Measurements from ENCODE around the gene C14orf180. TPM values are rescaled to one million over a fixed set of nuclear protein-coding genes. Genes with fewer than 3 reads are reported as not detected.

C14orf180 gene
- total RNA-seq, 2 donors from 2014 or later: not detected

DNA sequence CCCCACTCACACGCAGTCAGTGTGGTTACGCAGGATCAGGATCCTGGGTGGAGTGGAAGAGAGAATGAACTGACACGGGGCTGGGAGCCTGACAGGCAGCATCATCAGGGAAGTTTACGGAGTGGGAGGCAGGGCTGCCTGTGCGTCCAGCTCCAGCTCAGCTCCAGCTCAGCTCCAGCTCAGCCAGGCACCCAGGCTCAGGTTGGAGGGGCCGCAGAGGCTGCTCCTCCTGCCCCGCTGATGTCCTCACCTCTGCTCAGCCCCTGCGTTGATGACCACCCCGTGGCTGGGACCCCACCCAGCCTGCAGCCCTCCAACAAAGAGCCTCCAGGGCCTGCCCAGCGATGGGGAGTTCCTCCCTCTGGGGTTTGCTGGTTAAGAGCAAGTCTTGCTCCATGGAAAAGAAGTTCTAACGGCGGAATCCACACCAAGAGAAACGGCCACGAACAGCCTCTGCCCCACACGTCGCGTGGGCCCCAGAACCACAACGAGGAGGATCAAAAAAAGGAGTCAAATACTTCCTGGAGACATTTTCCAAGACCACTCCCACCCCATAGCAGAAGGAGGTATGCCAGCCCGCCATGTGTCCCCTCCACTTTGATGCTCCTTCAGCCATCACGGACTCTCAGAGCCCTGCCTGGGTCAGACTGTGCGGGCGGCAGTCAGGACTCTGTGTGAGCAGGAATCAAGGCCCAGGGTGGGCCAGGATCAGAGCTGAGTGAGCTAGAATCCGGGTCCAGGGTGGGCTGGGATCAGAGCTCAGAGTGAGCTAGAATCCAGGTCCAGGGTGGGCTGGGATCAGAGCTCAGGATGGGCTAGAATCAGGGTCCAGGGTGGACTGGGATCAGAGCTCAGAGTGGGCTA, 17.7 kb upstream of the C14orf180 start:
- no peak overlapping the region for H3K27ac Mint-ChIP-seq
- no peak overlapping the region for H3K4me3 Mint-ChIP-seq
- DNase-seq (no peak), ATAC-seq (no peak)
- H3K27me3 Mint-ChIP-seq: peaks cover 49% of the 10 kb centered on the region
- H3K4me1 Mint-ChIP-seq: peaks cover 8% of the 10 kb centered on the region
- H3K36me3 Mint-ChIP-seq (ENCODE audit: low read depth): no peaks in the 10 kb centered on the region
- no peaks in the 10 kb centered on the region for H3K9me3 ChIP-seq (ENCODE audit: control insufficient read depth, low read length, poor library complexity, severe bottlenecking)

DNA sequence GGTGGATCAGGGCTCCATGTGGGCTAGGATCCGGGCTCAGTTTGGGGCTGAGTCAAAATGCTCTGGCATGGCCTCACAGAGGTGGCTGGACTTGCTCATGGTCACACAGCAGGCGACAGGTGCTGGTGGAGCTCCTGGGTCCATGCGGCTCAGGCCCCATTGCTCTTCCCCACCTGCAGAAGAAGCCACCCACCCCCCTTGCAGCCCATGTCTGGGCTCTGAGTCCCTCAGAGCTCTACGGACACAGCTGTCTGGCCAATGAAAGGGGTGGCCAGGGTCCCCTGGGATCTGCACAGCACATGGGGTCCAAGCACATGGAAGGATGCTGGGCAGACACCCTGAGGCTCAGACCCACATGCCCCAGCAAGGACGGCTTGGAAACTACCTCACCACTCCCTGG, 17.0 kb upstream of the C14orf180 start:
- Mint-ChIP-seq H3K4me1 (peaks cover 8% of the 10 kb centered on the region), H3K4me3 (no peak overlapping the region), H3K36me3 (ENCODE audit: low read depth) (no peaks in the 10 kb centered on the region), H3K27ac (no peak overlapping the region), H3K27me3 (peaks cover 47% of the 10 kb centered on the region)
- no peaks in the 10 kb centered on the region for H3K9me3 ChIP-seq (ENCODE audit: control insufficient read depth, low read length, poor library complexity, severe bottlenecking)
- no peak for DNase-seq
- ATAC-seq: no peak

GRCh38 chr14:104563191-104563741, 16.3 kb upstream of the C14orf180 start:
- H3K27ac Mint-ChIP-seq: no peak overlapping the region
- no peaks in the 10 kb centered on the region for H3K9me3 ChIP-seq (ENCODE audit: control insufficient read depth, low read length, poor library complexity, severe bottlenecking)
- DNase-seq (no peak), ATAC-seq (no peak)
- no peaks in the 10 kb centered on the region for H3K36me3 Mint-ChIP-seq (ENCODE audit: low read depth)
- H3K4me3 Mint-ChIP-seq: no peak overlapping the region
- H3K27me3 Mint-ChIP-seq: peaks cover 46% of the 10 kb centered on the region
- H3K4me1 Mint-ChIP-seq: peaks cover 8% of the 10 kb centered on the region

- DNase-seq (peak; percentile 43 to 68 (median 52)), ATAC-seq (peak; percentile 73)
- Mint-ChIP-seq H3K27ac (no peak overlapping the region), H3K27me3 (peaks cover 47% of the 10 kb centered on the region), H3K4me1 (peaks cover 8% of the 10 kb centered on the region), H3K36me3 (ENCODE audit: low read depth) (no peaks in the 10 kb centered on the region), H3K4me3 (no peak overlapping the region)
- no peaks in the 10 kb centered on the region for H3K9me3 ChIP-seq (ENCODE audit: control insufficient read depth, low read length, poor library complexity, severe bottlenecking)
These were observed 15.6 kb upstream of the C14orf180 start for GRCh38 chr14:104563742-104564615.

GRCh38 chr14:104564744-104565679, 14.6 kb upstream of the C14orf180 start:
- no peaks in the 10 kb centered on the region for H3K9me3 ChIP-seq (ENCODE audit: control insufficient read depth, low read length, poor library complexity, severe bottlenecking)
- no peaks in the 10 kb centered on the region for H3K36me3 Mint-ChIP-seq (ENCODE audit: low read depth)
- H3K27ac Mint-ChIP-seq: no peak overlapping the region
- no peak for DNase-seq
- H3K4me3 Mint-ChIP-seq: no peak overlapping the region
- peaks cover 3% of the 10 kb centered on the region for H3K4me1 Mint-ChIP-seq
- H3K27me3 Mint-ChIP-seq: peaks cover 56% of the 10 kb centered on the region
- no peak for ATAC-seq

DNA sequence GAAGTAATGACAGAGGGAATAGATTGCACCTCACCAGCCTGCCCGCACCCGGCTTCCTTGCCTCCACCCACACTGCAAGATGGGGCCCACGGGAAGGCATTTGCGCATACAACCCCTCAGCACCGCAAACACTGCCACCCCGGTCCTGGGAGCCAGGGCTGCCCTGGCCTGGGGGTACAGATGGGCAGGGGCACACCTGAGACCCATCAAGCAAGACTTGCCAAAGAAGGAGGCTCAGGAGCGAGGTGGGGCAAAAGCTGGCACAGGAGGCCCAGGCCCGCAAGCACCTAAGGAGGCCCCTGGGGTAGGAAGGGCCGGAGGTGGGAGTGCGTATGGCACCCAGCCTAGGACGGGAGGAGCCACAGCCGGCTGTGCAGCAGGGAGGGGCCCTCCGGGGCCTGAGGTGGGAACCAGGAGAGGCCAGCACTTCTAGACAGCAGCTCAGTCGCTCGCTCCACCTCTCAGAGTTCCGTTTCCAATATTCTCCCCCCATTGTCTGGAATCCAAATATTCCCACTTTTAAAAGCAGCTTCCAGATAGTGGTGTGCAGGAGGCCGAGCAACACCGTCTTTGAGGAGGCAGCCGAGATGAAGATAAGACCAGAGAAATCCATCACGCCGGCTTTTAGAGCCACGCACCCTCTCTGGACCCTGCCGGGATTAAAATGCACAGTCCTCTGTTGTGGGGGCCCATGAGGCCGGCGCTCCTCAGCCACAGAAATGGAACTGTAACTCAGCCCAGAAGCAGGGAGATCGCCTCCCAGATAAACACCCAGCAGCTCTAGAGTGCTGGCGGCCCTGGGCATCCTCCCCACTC, 12.2 kb upstream of the C14orf180 start:
- no peak overlapping the region for H3K27ac Mint-ChIP-seq
- no peak overlapping the region for H3K4me3 Mint-ChIP-seq
- no peaks in the 10 kb centered on the region for H3K36me3 Mint-ChIP-seq (ENCODE audit: low read depth)
- H3K27me3 Mint-ChIP-seq: peaks cover 46% of the 10 kb centered on the region
- peaks cover 2% of the 10 kb centered on the region for H3K4me1 Mint-ChIP-seq
- no peaks in the 10 kb centered on the region for H3K9me3 ChIP-seq (ENCODE audit: control insufficient read depth, low read length, poor library complexity, severe bottlenecking)
- DNase-seq (no peak), ATAC-seq (no peak)

- no peak overlapping the region for H3K4me3 Mint-ChIP-seq
- H3K36me3 Mint-ChIP-seq (ENCODE audit: low read depth): no peaks in the 10 kb centered on the region
- DNase-seq (no peak), ATAC-seq (no peak)
- no peak overlapping the region for H3K27ac Mint-ChIP-seq
- H3K27me3 Mint-ChIP-seq: peaks cover 46% of the 10 kb centered on the region
- H3K9me3 ChIP-seq (ENCODE audit: control insufficient read depth, low read length, poor library complexity, severe bottlenecking): no peaks in the 10 kb centered on the region
- H3K4me1 Mint-ChIP-seq: peaks cover 2% of the 10 kb centered on the region
These were observed 11.7 kb upstream of the C14orf180 start for GRCh38 chr14:104567957-104568225.

DNA sequence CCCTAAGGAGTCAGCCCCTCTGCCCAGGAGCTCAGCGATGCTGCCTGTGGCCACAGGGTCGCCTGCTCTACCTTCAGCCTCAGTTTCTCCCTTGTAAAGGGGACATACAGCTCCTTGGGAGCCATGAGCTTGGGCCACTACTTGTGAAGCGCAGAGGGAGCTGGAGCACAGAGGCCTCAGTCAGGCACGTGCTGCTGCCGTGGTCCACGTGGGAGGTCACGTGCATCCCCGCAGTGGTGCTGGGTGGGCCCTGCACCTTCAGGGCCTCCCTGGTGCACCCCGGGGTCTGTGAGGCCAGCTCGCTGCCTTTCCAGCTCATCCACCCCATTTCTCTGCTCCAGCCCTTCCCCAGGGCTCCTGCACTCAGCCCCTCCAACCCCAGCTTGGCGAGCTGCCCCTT, 10.9 kb upstream of the C14orf180 start:
- Mint-ChIP-seq H3K27ac (no peak overlapping the region), H3K36me3 (ENCODE audit: low read depth) (no peaks in the 10 kb centered on the region), H3K4me1 (peaks cover 2% of the 10 kb centered on the region), H3K4me3 (no peak overlapping the region), H3K27me3 (peaks cover 45% of the 10 kb centered on the region)
- no peak for DNase-seq
- ATAC-seq: no peak
- no peaks in the 10 kb centered on the region for H3K9me3 ChIP-seq (ENCODE audit: control insufficient read depth, low read length, poor library complexity, severe bottlenecking)

DNA sequence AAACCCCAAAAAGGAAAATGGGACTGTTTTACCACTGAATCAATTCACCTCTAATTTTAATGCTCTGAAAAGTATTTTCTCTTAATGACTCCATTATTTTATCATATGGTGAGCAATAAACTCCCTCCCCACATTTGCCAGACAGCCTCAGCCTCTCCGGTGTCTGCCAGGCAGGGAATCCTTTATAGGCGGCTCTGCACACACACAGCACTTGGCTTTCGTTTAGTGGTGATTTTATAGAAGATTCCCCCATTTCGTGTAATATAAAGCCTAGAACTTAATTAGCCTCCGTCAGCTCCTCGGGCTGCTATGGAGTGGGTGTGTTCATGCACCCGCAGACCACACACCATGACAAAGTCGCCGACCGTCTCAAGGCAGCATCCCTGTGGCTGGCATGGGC, 10.1 kb upstream of the C14orf180 start:
- no peaks in the 10 kb centered on the region for H3K36me3 Mint-ChIP-seq (ENCODE audit: low read depth)
- no peak for ATAC-seq
- no peak for DNase-seq
- no peak overlapping the region for H3K27ac Mint-ChIP-seq
- H3K27me3 Mint-ChIP-seq: peaks cover 38% of the 10 kb centered on the region
- no peaks in the 10 kb centered on the region for H3K4me1 Mint-ChIP-seq
- H3K9me3 ChIP-seq (ENCODE audit: control insufficient read depth, low read length, poor library complexity, severe bottlenecking): no peaks in the 10 kb centered on the region
- H3K4me3 Mint-ChIP-seq: no peak overlapping the region

- Mint-ChIP-seq H3K4me1 (no peaks in the 10 kb centered on the region), H3K27ac (no peak overlapping the region), H3K36me3 (ENCODE audit: low read depth) (no peaks in the 10 kb centered on the region), H3K27me3 (peaks cover 31% of the 10 kb centered on the region), H3K4me3 (no peak overlapping the region)
- ATAC-seq (no peak), DNase-seq (no peak)
- no peaks in the 10 kb centered on the region for H3K9me3 ChIP-seq (ENCODE audit: control insufficient read depth, low read length, poor library complexity, severe bottlenecking)
These were observed 8.3 kb upstream of the C14orf180 start for GRCh38 chr14:104571246-104571645.

DNA sequence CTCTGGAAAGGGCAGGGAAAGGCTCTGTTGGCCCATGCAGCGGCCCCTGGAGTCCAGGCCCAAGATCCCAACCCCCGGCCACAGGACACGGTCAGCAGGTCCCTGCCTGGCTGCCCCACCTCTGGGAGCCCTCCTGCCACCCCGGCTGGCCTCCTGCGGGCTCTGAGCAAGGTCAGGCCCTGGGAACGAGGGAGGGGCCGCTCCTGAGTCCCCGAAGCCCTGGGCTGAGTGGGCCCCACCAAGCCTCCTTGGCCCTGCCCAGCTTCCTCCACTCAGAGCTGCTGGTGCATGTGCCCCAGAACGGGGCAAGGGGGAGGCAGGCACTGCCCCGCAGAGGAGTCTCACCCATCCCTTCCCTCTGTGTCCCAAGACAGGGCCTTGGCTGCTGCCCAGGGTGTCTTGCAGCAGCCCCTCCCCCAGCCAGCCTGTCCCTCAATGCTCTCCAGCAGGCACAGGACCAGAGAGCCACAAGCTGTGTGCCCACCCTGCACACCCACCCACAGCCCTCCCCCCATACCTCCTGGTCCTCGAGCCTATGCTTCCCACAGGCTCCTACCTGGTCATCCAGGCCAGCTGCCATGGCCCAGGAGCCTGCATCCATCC, 7.4 kb upstream of the C14orf180 start:
- ATAC-seq (no peak), DNase-seq (no peak)
- no peaks in the 10 kb centered on the region for H3K9me3 ChIP-seq (ENCODE audit: control insufficient read depth, low read length, poor library complexity, severe bottlenecking)
- H3K4me3 Mint-ChIP-seq: no peak overlapping the region
- peaks cover 26% of the 10 kb centered on the region for H3K27me3 Mint-ChIP-seq
- H3K27ac Mint-ChIP-seq: no peak overlapping the region
- H3K4me1 Mint-ChIP-seq: no peaks in the 10 kb centered on the region
- H3K36me3 Mint-ChIP-seq (ENCODE audit: low read depth): no peaks in the 10 kb centered on the region

DNA sequence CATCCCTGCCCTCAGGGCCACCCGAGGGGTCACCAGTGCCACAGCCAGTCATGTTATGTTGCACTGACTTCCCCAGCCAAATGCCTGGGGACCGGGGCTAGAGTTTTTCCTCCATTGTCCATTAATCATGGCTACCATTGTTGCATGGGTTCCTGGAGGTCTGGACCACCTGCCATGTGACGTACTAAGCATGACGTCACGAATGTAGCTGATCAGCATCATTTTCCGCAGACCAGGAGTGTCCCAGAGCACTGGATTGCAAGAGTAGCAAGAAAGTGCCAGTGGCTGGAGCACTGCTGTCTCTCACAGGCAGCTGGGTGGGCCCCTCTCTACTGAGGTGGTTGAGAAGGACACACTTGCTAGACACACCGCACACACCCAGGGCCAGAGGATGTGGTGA, 6.9 kb upstream of the C14orf180 start:
- no peaks in the 10 kb centered on the region for H3K36me3 Mint-ChIP-seq (ENCODE audit: low read depth)
- no peak for ATAC-seq
- H3K9me3 ChIP-seq (ENCODE audit: control insufficient read depth, low read length, poor library complexity, severe bottlenecking): no peaks in the 10 kb centered on the region
- no peak for DNase-seq
- H3K4me1 Mint-ChIP-seq: no peaks in the 10 kb centered on the region
- no peak overlapping the region for H3K27ac Mint-ChIP-seq
- H3K4me3 Mint-ChIP-seq: no peak overlapping the region
- H3K27me3 Mint-ChIP-seq: peaks cover 26% of the 10 kb centered on the region

Measured in T-helper 17 cell (primary cell).